HG02885 (cell line): ENCODE measurements around the gene AGAP3.

Experiments used
- ATAC-seq: cut with Tn5 transposase; IDR thresholded peaks from one replicate; pipeline ENCODE4 v1.9.1; 2021; ENCODE audit warnings: mild to moderate bottlenecking; ENCODE audit not compliant: unreplicated experiment, poor library complexity

The AGAP3 gene

DNA sequence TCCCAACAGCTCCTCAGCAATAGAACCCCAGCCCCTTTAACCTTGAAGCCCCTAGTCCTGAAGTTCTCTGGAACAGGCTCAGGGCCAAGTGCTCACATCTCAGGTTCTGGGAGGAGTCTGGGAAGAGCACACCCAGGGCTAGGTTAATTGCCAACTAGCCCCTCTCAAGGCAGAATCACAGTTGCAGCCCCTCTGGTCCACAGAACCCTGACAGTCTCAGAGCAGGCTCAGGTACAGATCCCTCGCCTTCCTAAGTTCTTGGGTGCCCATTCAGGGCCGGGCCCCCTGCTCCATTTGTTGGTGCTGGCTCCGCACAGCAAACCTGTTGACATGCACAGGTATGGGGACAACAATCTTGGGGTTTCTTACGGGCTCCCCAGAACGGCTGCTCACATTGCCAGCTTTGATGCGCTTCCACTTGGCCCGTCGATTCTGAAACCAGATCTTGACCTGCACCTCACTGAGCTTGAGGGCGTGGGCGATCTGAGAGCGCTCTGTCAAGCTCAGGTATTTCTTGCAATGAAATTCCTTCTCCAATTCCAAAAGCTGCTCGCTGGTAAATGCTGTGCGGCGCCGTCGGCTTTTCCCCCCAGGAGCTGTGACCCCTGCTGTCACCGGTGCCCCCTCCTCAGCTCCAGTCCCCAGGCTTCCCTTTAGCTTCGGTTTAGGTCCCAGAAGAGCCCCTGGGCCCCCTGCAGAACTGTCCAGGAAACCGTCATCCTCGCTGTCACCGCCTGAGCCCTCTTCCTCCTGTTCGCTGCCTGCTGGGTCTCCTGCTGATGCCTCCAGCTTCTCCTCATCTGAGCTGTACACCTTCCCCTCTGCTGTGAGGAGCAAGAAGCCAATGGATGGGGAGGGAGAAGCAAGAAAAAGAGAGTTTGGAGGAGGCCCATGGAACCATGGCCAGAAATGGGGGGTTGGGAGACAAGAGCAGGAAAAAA is 62.3 kb downstream of the AGAP3 start:
- ATAC-seq: no peak

DNA sequence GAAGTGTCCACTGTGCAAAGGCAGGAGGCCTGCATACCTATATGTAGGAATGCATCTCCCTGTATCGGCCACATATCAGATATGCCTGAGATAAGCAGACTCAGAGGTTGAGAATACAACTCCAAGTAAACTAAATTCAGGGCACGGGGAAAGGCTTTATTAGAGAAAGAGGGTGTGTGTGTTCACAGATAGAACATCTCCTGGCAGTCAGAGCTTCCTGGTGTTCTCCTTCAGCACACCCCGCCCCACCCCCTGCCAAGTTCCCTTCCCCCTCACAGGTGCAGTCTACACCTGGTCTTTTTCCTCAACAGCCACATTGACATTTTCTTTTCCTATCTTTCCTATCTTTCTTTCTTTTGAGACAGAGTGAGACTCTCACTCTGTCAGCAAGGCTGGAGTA is 64.1 kb downstream of the AGAP3 start:
- ATAC-seq: no peak

DNA sequence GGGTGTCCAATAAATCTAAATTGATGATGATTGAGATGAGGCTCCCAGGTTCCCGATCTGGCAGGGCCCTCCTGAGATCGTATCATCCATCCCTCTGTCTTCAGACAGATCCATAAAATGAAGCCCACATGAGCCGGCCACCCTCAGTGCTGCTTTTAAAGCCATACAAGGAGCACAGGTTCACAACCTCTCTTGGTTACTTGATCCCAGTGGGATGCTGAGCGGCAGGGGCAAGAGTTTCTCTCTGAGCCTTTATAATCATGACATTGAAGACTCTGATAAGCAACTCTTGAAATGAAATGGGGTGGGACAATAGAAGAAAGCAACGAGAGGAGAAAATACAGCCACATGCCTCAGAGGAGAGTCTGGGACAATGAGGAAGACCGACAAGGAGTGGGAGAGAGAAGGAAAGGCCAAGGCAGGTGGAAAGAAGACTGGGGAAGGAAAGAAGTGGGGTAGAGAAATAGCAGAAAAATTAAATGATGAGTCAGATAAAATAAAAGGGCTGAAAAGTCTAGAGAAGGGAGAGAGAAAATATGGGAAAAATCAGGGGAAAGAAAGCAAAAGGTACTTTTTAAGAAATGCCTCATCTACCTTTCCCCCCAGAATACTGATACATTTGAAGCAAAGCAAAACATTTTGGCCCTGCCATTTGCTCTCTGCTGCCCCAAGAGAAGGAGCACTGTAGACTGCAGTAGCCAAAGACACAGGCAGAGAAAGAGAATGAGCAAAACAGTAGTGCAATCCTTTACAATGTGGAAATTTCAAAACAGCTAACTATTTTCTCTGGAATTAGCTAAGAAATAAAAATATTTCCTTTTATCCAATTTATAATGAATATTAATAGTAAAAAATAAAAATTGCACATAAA is 66.6 kb downstream of the AGAP3 start:
- ATAC-seq: no peak

DNA sequence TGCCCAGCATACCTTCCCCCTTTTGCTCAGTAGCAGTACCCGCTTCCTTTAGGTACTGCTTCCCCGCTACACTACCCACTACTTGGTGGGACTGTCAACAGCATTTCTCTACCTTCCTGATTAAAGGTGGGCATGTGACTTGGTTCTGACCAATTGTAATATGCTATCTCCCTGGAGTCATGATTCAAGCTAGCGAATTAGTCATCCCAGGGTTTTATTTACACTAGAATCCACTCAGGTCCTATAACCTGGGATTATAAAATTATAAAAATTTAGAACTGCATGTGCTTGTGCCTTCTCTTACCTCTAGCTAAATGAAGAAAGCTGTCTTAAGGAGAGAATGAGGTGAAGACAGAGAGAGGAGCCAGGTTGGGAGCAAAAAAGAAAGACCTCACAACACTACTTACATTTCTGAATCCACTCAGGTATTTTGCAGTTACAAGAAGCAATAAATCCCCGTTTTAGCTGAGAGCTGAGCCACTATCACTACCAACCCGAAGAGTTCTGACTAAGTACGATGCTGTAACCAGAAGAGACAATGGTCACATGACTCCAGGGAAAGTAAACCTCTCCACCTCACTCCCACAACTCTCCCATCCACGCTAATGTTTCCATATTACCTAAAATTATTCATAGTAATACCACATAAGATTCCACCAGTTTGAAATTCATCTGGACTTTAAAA is 71.5 kb downstream of the AGAP3 start:
- ATAC-seq: no peak

DNA sequence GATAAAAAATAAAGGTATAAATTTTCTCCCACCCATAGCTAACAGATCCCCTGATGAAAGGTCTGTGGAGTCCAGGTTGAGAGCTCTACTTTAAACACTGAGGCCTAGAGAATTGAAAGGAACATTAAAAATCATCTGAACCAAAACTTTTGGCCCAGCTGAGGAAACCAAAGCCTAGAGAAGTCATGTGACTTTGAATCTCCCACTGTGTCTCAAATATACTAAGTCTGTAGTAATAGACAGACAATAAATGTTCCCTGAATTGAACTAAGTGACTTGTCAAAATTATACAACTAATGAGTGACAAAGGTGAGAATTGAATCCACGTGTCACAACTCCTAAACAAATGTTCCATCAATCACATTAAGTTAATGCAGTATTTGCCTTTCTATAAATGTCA is 75.5 kb downstream of the AGAP3 start:
- no peak for ATAC-seq

DNA sequence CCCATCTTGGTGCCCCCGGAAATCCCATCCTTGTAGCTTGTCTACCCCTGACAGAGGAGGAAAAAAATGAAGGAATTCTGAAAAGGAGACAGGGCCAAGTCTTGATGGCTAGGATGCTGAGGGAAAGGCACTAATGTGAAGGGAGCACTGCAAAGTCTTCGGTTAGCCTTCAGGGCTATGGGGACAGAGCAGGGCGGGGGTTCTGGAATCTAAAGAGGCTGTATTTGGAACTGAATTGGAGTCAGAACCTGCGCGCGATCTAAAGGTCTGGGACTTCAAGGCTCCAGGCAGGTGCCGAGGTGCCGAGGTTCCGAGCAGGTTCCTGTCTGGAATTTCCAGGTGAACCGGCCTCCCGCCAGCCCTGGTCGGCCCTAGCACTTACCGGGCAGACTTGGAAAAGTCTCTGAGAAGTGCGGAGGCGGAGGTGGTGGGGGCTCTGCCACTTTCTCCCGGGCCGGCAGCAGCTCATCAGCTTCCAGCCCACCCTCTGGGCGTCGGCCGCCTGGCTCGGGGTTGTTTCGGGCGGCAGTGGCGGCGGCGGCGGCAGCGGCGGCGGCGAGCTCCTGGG is 80.4 kb downstream of the AGAP3 start:
- no peak for ATAC-seq

DNA sequence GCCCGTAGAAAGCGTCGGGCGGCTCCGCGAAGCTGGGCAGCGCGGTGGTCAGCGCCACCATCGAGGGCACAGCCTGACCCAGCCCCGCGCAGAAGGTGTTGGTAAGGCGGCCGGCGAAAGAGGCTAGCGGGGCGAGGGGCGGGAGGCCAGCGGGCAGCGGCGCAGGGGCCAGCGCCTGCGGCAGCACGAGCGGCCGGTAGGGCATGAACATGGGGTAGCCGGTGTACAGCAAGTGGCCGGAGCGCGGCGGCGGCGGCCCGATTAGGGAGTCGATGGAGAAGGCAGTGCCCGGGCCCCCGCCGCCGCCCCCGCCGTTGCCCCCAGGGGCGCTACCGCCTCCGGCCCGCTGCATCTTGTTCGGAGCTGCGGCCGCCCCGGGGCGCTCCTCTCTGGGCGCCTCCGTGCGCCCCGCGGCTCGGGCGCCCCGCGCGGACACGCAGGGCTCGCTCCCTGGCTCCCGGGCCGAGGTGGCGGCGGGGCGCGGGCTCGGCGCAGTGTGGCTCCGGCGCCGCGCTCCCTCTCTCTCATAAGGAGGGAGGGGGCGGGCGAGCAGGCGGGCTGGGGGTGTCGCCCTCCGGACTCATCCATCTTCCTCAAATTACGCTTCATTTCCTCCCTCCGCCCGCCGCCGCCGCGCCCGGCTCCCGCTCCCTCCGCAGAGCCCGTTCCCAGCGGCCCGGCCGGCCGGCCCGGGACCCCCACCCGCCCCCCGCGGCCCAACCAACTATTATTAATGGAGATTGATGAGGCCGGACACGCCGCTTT is 81.1 kb downstream of the AGAP3 start, which contains the start of gene GBX1:
GBX1 (minus strand) TSS at position 498 of the 765 bp plus-strand sequence; CDS start at position 352, 146 bp downstream.
- no peak for ATAC-seq

DNA sequence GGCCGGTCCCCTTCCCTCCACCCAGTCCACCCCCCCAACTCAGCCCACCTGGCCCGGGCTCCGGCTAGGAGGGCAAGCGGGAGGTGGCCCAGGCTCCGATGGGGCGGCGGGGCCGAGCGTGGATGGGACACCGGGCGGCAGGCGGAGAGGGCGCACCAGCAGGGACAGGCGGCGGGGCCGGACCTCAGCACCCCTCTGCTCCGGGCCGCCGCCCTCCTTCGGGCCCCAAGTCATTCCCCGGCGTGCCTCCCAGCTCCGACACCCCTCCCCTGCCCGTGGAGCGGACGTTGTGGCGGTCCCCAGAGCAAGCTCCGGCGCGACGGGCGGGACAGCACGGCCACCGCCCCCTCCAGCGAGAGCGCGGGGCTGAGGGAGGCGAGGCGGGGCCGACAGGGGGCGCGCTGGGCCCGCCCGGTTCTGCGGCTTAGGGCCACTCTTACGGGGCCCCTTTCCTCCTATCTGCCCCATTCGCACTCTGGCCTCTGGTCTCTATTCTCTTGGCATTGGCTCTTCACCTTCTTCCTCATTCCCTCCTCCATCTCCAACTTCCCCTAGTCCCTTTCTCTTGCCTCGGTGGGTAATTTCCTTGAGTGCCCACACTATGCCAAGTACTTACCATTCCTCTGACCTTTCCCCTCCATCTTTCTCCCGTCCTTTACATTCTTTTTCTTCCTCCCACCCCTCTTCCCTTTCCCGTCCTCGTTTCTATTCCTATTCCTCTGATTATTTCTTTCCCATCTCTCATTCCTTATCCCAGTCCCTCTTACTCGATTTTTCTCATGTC is 81.9 kb downstream of the AGAP3 start:
- ATAC-seq: no peak

DNA sequence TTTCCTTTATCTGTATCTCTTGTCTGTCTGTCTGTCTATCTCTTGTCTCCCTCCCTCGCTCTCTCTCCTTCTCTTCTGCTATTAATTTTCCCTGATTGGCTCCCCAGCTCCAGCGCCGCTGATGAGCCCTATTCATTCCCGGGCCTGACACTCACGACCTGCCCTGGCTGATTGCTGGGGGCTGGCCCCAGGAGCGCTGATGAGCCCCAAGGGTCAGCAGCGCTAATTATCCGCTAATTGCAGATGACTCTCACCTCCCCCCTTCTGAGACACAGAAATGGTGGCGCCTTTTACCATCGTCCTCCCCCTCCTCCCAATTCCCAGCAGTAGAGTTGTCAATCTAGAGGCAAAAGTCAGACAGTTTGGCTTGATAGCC is 82.5 kb downstream of the AGAP3 start:
- ATAC-seq: no peak

DNA sequence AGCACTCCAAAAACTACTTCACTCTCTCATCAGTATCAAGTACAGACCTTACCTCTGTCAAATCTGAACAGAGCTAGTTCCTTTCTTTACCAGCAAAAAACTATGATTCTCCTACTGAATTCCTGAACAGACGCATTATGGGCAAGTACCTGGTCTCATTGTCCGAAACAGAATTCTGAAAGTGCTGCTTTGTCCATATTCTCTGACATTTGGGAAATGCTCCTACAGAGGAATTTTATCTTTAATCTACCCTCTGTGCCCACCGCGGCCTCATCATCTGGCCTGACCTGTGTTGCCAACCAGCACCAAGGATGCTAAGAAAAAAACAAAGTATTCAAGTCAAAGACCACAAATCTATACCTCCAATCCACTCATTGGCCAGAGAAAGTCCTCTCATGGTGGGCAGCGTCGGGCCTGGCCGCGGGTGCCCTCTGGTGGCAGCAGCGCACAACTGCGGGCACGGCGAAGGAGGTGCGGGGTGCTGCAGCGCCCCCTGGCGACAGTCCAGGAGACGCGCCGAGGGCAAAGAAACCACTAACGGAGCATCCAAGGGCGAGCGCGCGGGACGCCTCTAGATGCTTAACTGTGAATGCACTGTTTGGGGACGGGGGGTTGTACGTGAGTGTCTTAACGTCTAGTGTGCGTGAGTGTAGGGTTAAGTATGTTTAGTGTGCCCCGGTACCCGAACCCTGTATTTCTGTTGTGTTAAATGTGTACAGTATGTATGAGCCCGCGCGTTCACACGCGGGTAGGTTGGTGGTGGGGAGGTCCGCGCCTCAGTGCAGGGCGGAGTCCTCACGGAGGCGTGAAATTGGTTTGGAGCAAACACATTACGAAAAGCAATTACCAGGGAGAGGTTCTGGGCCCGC is 86.2 kb downstream of the AGAP3 start:
- peak; percentile 77 for ATAC-seq

DNA sequence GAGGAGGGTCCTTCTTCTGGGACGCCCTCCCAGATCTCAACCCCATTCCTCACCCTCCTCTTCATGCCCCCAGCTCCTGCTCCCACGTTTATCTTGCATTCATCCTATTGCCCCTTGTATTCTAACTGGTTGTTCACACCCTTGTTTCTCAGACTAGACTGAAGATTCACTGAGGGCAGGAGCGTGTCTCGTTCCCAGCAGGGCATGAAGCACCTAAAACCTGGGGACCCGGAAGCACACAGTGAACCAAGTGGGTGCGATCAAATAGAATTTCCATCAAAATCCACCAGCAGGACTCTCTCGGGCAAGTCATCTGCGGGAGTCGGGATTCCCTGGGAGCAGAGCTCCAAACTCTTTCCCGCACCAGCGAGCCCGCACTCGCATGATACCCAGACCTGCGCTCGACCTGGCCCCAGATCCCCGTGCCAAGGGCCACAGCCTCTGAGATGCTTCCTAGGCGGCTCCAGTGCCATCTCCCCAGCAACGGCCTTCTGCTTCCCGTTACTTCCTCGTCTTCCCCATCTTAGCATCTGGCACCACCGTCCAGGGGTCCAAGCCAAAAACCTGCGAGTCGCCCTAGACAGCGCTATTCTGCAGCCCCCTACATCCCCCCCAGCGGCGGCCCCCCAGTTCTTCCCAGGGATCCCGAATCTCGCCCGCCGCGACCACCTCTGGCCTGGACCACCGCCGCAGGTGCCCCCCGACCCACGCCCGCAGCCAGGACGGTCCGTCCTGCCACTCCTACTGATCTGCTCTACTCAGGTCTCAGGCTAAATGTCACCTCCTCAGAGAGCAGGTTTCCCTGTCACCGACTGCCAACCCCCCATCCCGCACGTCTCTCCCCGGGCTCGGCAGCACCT is 87.3 kb downstream of the AGAP3 start:
- no peak for ATAC-seq

DNA sequence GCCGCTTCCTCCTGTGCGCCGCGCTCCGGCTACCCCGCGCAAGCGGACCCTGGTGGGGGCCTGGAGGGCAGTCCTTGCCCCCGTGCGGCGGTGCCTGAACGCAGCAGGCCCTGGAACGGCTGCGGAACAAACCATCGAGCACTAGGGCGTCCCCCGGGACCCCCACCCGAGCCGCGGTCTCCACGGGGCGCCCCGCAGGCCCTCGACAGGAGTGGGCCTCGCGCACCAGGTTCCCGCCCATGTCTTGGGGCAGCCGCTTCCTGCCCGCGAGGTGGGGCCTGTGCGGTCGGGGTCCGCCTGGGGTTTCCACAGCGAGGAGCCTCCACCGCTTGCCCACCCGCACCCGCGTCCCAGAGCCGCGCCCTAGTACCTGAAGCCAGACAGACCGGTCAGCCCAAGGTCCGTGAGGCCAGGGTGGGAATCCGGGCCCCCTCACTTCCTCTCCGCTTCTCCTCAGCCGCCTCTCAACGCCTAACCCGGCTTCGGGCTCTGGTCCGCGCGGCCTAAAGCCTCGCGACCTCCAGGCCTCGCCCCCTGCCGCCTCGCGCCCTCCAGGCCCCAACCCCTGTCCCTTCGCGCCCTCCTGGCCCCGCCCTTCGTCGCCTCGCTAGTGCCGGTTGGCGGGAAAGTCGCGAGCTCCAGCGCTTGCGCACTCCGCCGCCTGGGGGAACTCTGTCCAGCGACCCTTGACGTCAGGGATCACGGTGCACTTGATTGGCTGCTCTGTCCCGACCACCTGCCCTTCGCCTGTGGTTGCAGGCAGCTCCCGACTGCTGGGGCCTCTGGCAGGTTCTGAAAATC is 88.2 kb downstream of the AGAP3 start:
- no peak for ATAC-seq

DNA sequence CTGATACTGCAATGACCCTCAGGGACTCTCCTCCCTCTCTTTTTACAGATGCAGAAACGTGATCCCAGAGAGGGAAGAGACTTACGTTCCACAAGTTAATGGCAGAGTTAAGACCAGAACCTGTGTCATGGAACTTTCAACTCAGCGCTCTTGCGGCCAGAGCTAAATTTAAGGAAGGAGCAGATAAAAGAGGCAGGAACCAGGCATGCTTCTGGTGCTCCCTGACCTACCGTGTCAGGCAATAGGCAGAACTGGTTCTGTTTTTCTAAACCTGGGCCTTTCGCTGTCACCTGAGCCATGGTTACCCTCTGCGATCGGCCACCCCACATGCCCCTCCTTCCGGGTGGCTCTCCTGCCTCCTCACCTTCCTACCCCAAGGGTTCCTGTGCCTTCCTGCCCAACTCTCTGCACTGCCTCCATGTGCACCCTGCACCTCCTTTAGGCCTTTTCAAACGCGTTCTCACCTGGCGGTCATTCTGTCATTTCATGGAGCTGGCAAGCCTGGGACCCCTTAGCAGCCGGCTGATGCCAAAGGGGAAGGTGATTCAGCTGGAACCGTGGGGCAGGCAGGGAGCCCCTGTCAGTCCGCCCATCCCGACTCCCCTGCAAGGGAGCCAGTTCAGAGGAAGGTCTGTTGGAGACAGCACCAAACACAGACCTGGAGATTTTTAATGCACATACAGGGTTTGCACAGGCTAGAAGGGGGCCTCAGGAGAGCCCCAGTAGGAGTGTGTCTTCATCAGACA is 88.9 kb downstream of the AGAP3 start:
- no peak for ATAC-seq

DNA sequence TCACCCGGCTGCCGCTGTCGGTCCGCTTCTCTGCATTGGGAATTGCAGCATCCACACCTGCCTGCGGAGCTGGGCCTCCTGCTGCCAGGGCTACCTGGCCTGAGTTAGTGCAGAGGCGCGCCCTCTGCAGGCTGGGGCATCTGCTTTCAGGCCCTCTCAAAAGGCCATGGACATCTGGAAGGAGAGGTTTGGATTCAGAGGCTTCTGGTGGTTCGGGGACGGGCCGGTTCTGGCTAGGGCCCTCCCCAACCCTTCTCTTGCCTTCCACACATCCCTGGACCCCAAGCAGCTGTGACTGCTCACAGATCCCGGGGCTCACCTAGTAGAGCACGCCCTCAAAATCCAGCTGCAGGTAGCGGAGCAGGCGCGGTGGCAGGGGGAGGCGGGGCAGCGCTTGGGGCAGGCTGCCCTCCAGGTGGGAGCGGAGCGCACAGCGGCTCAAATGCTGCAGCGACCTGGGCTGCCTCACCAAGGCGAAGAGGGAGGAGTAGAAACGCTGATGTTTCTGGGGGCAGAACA is 89.6 kb downstream of the AGAP3 start:
- ATAC-seq: no peak

DNA sequence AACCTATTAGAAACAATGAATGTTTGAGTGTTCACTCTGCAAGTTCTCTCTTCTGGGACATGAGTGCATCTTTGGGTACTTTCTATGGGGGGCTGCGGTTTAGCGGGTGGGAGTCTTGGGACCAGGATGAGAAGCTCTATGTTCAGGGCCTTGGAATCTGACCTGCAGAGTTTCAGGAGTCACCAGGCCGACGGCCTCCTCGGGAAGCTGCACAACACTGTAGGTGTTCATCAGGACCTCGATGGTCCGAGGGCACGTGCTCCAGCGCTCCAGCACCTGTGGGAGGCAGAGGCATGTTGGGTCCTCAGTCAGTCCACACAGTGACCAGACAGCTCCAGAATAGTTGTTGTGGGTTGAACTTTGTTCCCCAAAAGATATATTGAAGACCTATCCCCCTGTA is 90.1 kb downstream of the AGAP3 start:
- ATAC-seq: no peak
